Liver (tissue), 9 donors: ENCODE results near the gene LRRC46. TPM values are rescaled to one million over a fixed set of nuclear protein-coding genes. Genes with fewer than 3 reads are reported as not detected.

Source experiments
- DNase-seq: peaks from one replicate; pipeline ENCODE4 v3.0.0-alpha.2; 2017; ENCODE audit warnings: low spot score
- H3K27ac ChIP-seq, 2 donors: one replicate each; pipeline ENCODE4 v1.7.0; 2013; ENCODE audit warnings: inconsistent platforms in 2 of 2, low read length in 2 of 2, control low read depth in 1 of 2, low read depth in 1 of 2, mild to moderate bottlenecking in 1 of 2
- H3K27me3 ChIP-seq, 4 donors: one replicate each; pipeline versions ENCODE4 v1.6.1 to v1.7.0; 2013; ENCODE audit warnings: low read length in 3 of 4, inconsistent platforms in 1 of 4, mild to moderate bottlenecking in 1 of 4, moderate library complexity in 1 of 4; ENCODE audit not compliant: control insufficient read depth in 4 of 4, insufficient read depth in 4 of 4
- H3K36me3 ChIP-seq, 4 donors: one replicate each; pipeline versions ENCODE4 v1.6.1 to v1.7.0; 2013; ENCODE audit warnings: low read length in 3 of 4, mild to moderate bottlenecking in 3 of 4, low read depth in 1 of 4, moderate library complexity in 1 of 4; ENCODE audit not compliant: control insufficient read depth in 4 of 4, insufficient read depth in 3 of 4
- H3K4me1 ChIP-seq, 4 donors: one replicate each; pipeline versions ENCODE4 v1.6.1 to v1.7.0; 2013; ENCODE audit warnings: low read length in 3 of 4, mild to moderate bottlenecking in 3 of 4, moderate library complexity in 1 of 4; ENCODE audit not compliant: control insufficient read depth in 4 of 4, insufficient read depth in 4 of 4
- H3K4me3 ChIP-seq, 3 donors: one replicate each; pipeline versions ENCODE4 v1.6.1 to v1.7.0; 2013; ENCODE audit warnings: low read length in 3 of 3, control low read depth in 1 of 3, low read depth in 1 of 3, mild to moderate bottlenecking in 1 of 3
- H3K9ac ChIP-seq, 2 donors: one replicate each; pipeline ENCODE4 v1.7.0; 2013; ENCODE audit warnings: low read length in 2 of 2, mild to moderate bottlenecking in 2 of 2, moderate library complexity in 2 of 2, control low read depth in 1 of 2, low read depth in 1 of 2
- H3K9me3 ChIP-seq, 4 donors: one replicate each; pipeline versions ENCODE4 v1.6.1 to v1.7.0; 2013; ENCODE audit warnings: low read length in 3 of 4; ENCODE audit not compliant: control insufficient read depth in 4 of 4
- EGR1 ChIP-seq, 2 donors: IDR thresholded peaks; 2 replicates each; pipeline ENCODE4 v1.6.1; 2016 to 2018; ENCODE audit warnings: antibody characterized with exemption in 2 of 2, low read depth in 2 of 2
- FOXA2 ChIP-seq: IDR thresholded peaks from 2 replicates; pipeline ENCODE4 v1.6.1; 2016; ENCODE audit warnings: antibody characterized with exemption
- GABPA ChIP-seq, 2 donors: IDR thresholded peaks in 1 of 2; conservative IDR thresholded peaks in 1 of 2; 2 replicates each; pipeline ENCODE4 v1.6.1; 2016; ENCODE audit warnings: antibody characterized with exemption in 2 of 2, mild to moderate bottlenecking in 1 of 2, moderate library complexity in 1 of 2
- HNF4A ChIP-seq, 2 donors: conservative IDR thresholded peaks; 2 replicates each; pipeline ENCODE4 v1.6.1; 2016; ENCODE audit warnings: antibody characterized with exemption in 2 of 2, mild to moderate bottlenecking in 2 of 2
- NR2F2 ChIP-seq: IDR thresholded peaks from 2 replicates; pipeline ENCODE4 v1.6.1; 2016; ENCODE audit warnings: antibody characterized with exemption
- RAD21 ChIP-seq, 2 donors: IDR thresholded peaks; 2 replicates each; pipeline ENCODE4 v1.6.1; 2016; ENCODE audit warnings: antibody characterized with exemption in 2 of 2, mild to moderate bottlenecking in 2 of 2
- SP1 ChIP-seq: IDR thresholded peaks from 2 replicates; pipeline ENCODE4 v1.6.1; 2018; ENCODE audit warnings: antibody characterized with exemption, mild to moderate bottlenecking
- WGBS: extraction: QIAGEN DNeasy Blood & Tissue Kit; methylation state at CpG from one replicate; pipeline ENCODE4 v1.1.7; 2013; 5-methylcytosine and 5-hydroxymethylcytosine counted together
- polyA plus RNA-seq, 2 donors: library from polyadenylated mRNA; stranded (reverse) in 1 of 2; unstranded in 1 of 2; fragments of 200-250 nt in 1 of 2; fragments of >200 nt in 1 of 2; fragmentation: Nextera tagmentation in 1 of 2; extraction: Ambion mirVana in 1 of 2; gene quantifications; one replicate each; pipeline versions ENCODE4 v1.2.1 to v1.2.3, GENCODE V29; 2013 to 2015
- total RNA-seq, 2 donors: library from RNA; depleted of rRNA; stranded (reverse); fragments of >200 nt; gene quantifications; one replicate each; pipeline ENCODE4 v1.2.3, GENCODE V29; 2014
- TF ChIP-seq, protein P1 (sequence below): fragments of 150-350 bp; IDR thresholded peaks from 2 replicates; pipeline ENCODE4 v1.5.1; 2017; ENCODE audit warnings: improper control_type of control experiment, low read depth, low read length; ENCODE audit not compliant: missing input control
- TF ChIP-seq, protein P2 (sequence below): IDR thresholded peaks from 2 replicates; pipeline ENCODE4 v1.6.1; 2016; ENCODE audit warnings: antibody characterized with exemption, mild to moderate bottlenecking
- donor health status: healthy.
- donor health status: healthy.
- donor health status: healthy.
- donor health status: healthy.
- donor health status: healthy.

Gene LRRC46
- total and polyA plus RNA-seq, 4 donors = under 0.01 to 0.43 (median 0.32) TPM

DNA sequence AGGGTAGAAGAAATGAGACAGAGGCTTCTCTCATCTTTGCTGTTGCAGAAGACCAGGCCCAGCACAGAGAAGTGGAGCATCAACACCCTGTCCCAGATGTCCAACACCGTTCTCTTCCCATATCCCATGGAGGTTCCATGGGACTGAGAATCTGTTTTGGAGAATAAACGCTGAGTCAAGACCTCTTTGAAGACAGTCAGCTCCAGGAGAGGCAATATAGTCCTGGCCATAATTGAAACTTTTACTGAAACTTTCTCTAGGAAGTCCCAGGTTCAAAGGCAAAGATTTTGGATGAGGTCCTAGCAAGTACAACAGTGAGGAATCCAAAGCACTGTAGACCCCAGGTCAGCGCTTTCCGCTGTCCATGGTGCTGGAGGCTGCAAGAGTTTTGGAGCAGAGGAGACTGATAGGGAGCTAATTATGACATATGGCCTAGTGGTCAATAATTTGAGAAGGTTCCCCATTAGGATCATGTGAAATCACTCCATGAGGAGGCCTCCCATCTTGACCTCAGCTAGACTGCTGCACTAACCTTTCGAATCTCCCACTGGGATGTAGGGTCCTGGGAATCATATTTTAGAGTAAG is 45.8 kb upstream of the LRRC46 start:
- peaks cover 0 to 9% (median 4%) of the 10 kb centered on the region in 4 donors for H3K4me1 ChIP-seq
- no peak for DNase-seq
- H3K36me3 ChIP-seq = no peaks in the 10 kb centered on the region
- 43% methylated on average over 5 of the region's 5 CpGs for WGBS
- H3K4me3 ChIP-seq = no peak overlapping the region
- no peak overlapping the region for H3K9ac ChIP-seq
- H3K27ac ChIP-seq = no peak overlapping the region
- H3K27me3 ChIP-seq = peaks cover 0 to 15% (median 3%) of the 10 kb centered on the region in 4 donors
- TF ChIP-seq, protein P1, sequence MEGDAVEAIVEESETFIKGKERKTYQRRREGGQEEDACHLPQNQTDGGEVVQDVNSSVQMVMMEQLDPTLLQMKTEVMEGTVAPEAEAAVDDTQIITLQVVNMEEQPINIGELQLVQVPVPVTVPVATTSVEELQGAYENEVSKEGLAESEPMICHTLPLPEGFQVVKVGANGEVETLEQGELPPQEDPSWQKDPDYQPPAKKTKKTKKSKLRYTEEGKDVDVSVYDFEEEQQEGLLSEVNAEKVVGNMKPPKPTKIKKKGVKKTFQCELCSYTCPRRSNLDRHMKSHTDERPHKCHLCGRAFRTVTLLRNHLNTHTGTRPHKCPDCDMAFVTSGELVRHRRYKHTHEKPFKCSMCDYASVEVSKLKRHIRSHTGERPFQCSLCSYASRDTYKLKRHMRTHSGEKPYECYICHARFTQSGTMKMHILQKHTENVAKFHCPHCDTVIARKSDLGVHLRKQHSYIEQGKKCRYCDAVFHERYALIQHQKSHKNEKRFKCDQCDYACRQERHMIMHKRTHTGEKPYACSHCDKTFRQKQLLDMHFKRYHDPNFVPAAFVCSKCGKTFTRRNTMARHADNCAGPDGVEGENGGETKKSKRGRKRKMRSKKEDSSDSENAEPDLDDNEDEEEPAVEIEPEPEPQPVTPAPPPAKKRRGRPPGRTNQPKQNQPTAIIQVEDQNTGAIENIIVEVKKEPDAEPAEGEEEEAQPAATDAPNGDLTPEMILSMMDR = no peak
- TF ChIP-seq, protein P2, sequence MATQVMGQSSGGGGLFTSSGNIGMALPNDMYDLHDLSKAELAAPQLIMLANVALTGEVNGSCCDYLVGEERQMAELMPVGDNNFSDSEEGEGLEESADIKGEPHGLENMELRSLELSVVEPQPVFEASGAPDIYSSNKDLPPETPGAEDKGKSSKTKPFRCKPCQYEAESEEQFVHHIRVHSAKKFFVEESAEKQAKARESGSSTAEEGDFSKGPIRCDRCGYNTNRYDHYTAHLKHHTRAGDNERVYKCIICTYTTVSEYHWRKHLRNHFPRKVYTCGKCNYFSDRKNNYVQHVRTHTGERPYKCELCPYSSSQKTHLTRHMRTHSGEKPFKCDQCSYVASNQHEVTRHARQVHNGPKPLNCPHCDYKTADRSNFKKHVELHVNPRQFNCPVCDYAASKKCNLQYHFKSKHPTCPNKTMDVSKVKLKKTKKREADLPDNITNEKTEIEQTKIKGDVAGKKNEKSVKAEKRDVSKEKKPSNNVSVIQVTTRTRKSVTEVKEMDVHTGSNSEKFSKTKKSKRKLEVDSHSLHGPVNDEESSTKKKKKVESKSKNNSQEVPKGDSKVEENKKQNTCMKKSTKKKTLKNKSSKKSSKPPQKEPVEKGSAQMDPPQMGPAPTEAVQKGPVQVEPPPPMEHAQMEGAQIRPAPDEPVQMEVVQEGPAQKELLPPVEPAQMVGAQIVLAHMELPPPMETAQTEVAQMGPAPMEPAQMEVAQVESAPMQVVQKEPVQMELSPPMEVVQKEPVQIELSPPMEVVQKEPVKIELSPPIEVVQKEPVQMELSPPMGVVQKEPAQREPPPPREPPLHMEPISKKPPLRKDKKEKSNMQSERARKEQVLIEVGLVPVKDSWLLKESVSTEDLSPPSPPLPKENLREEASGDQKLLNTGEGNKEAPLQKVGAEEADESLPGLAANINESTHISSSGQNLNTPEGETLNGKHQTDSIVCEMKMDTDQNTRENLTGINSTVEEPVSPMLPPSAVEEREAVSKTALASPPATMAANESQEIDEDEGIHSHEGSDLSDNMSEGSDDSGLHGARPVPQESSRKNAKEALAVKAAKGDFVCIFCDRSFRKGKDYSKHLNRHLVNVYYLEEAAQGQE = peak; percentile 98
- H3K9me3 ChIP-seq = no peaks in the 10 kb centered on the region

DNA sequence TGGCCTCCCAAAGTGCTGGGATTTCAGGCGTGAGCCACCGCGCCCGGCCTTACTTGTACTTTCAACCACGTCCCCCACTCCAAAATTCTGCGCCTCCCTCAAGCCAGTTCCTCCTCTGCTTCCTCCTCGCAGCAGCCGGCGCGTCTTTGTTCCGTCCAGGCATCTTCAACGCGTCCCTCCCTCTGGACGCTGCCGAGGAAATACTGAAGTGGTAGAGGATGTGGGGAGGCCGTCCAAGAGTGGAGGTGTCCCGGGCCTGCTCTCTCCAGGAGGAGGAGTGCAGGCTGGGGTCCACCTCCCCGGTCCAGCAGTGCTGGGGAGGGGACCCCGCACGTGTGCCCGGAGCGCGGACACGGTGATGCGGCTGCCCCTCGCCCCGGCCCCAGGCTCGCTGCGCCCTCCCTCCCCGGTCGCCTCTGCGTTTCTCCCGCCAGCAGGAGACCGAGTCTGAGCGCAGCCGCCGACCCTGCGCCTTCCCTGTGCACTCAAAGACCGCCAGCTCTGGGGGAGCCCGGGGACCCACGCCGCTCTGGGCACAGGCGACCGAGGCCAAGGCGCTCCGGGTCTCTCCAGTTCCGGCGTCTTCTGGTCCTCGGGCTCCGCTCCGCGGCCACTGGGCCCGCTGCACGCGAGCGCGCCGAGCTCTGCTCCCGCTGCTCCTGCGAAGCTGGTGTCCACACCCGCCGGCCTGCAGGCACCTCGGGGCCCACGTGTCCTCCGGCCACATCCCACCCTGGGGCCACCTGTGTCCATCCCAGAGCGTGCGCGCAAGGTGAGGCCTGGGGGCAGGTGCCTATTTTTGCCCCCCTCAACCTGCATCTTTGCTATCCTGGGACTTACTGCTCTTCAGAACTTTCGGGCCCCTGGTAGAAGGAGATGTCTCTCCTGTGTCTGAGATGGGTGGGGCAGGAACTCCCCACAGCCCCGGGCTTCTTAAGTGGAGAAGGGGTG is 41.6 kb upstream of the LRRC46 start:
- 3% methylated on average over 70 of the region's 70 CpGs for WGBS
- H3K27ac ChIP-seq = no peak overlapping the region
- H3K36me3 ChIP-seq = no peaks in the 10 kb centered on the region
- peaks cover 0 to 9% (median 4%) of the 10 kb centered on the region in 4 donors for H3K4me1 ChIP-seq
- H3K4me3 ChIP-seq = peak overlapping the region in 1 of 3 donors; percentile 42
- no peak for DNase-seq
- H3K9me3 ChIP-seq = no peaks in the 10 kb centered on the region
- TF ChIP-seq SP1 = no peak
- TF ChIP-seq, protein P1 = peak; percentile 40
- TF ChIP-seq RAD21 (IDR thresholded peaks at IDR 0.05) = peak; percentile 57 to 60
- TF ChIP-seq FOXA2 = no peak
- no peak overlapping the region for H3K9ac ChIP-seq
- peaks cover 3 to 20% (median 10%) of the 10 kb centered on the region in 4 donors for H3K27me3 ChIP-seq

DNA sequence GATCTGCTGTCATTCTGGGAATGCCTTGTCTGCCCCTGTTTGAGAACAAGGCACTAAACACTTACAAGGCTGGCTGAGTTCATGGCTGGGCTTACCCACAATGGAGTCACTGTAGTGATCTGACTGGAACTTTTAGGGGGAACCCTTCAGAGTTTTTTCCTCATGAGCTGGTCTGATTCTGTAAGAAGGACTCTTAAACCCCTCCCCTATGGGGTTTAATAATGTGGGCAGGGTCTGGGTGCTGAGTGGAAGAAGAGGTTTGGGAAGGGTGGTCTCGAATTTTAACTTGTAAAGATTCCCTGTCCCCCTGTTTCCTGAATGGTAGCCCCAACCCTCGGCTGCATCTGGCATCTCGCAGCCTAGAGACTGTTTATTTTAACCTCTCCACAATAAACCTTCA is 40.4 kb upstream of the LRRC46 start:
- Histone ChIP-seq H3K4me3 (no peak overlapping the region), H3K9me3 (no peaks in the 10 kb centered on the region), H3K9ac (no peak overlapping the region), H3K27me3 (peaks cover 3 to 20% (median 10%) of the 10 kb centered on the region in 4 donors), H3K27ac (no peak overlapping the region), H3K36me3 (no peaks in the 10 kb centered on the region), H3K4me1 (peaks cover 0 to 9% (median 4%) of the 10 kb centered on the region in 4 donors)
- no peak for TF ChIP-seq HNF4A (conservative IDR thresholded peaks at IDR 0.05)
- no peak for TF ChIP-seq GABPA (IDR thresholded peaks at IDR 0.05 in 1 of 2, conservative IDR thresholded peaks at IDR 0.05 in 1 of 2)
- no peak for TF ChIP-seq EGR1 (IDR thresholded peaks at IDR 0.05; ENCODE audit: low read depth in 2 of 2)
- no peak for TF ChIP-seq NR2F2
- TF ChIP-seq, protein P2 = no peak
- WGBS = 42% methylated on average over 3 of the region's 3 CpGs
- no peak for DNase-seq
